Glomerular endothelial cell (primary cell): ENCODE results near the gene FRMD6. TPM values are rescaled to one million over a fixed set of nuclear protein-coding genes. Genes with fewer than 3 reads are reported as not detected.

Experiments used
- DNase-seq: peaks from one replicate; pipeline ENCODE4 v3.0.0-alpha.2; 2011; ENCODE audit warnings: low read depth, low spot score; ENCODE audit errors: extremely low read depth
- total RNA-seq: library from RNA; depleted of rRNA; stranded (reverse); fragments of >200 nt; gene quantifications from 2 replicates; pipeline ENCODE4 v1.2.3, GENCODE V29; 2015

FRMD6 gene
- 130 and 207 TPM in 2 replicates for total RNA-seq

DNA sequence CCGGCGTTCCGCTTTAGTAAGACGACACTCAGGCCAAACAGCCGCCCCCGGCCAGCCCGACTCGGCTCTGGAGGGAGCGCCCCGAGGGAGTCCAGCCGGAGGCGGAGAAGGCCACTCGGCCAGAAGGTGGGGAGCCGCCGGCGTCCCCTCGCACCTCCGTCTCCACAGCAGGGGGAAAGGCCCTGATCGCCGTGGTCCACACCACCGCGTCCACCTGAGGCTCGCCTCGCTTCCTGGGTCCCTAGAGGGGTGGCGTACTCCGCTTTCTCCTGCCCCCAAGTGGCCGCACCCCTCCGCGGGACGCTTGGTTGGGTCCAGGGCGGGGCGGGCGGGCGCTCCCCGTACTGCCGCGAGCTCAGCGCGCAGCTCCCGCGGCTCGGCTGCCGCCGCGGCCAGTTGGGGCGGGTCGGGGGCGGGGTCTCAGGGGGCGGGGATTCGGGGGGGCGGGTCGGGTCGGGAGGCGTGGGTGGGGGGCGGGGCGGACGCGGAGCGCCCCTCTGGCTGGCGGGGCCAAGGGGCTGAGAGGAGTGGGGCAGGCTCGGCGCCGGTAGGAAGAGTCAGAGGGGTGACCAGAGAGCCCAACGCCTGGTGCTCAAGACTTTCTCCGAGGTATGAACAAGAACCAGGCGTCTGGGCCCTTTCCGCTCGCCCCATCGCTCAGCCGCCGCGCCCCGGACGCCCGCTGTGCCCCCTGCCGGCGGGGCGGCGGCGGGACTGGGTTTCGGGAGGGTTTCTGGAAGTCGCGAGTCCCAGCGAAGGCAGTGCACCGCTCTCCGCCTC lies at the start of gene FRMD6:
TSS of gene FRMD6 (plus strand) at position 523 of the 780 bp plus-strand sequence. CDS start 37,927 bp downstream, outside the sequence.
- DNase-seq, result no peak

DNA sequence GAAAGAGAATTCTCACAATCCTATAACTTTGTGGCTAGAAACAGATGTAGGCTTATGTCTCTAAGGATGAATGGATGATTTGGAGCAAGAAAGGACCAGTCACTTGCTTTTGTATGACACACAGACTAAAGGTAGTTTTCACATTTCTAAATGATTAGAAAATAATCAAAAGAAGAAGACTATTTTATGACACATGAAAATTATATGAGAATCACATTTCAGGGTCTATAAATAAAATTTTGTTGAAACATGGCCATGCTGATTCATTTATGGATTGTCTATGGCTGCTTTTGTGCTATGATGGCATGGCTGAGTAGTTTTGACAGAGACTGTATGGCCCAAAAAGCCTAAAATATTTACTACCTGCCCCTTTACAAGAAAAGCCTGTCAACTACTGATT lies 49.4 kb upstream of the FRMD6 start:
- DNase-seq, result no peak

DNA sequence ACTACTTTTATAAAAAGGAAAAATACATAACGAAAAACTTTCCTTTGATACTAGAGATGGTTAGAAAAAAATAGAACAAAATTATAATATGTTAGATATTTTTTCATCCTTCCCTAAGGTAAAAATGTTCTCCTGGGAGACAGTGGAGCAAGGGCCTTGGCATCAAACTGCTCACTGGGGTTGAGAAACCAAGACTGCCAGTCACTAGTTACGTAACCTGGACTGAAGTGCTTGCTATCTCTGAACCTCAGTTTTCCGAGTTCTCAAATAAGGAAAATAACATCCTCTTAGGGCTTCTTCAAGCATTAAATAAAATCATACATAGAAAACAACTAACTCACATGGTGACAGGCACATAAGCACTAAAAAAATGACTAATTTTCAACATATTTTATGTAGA lies 48.2 kb upstream of the FRMD6 start:
- no peak for DNase-seq

DNA sequence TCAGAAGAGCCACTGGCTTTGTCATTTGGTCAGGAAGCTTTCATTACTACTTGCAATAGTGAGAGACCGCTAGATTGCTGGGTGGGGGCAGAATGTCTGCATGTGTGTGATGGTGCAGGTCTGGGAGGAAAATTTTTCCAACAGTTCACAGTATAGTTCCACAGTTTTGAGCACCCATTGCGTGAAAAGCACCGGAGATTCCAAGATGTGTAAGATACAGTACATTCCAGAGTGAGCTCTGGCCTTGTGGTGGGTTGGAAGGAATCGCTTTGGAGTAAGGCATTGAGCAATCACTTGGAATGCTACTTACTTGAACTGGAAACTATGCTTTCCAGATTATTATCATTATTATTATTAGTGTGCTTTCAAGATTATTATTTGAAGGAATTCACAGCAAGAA lies 47.6 kb upstream of the FRMD6 start:
- DNase-seq, result no peak

DNA sequence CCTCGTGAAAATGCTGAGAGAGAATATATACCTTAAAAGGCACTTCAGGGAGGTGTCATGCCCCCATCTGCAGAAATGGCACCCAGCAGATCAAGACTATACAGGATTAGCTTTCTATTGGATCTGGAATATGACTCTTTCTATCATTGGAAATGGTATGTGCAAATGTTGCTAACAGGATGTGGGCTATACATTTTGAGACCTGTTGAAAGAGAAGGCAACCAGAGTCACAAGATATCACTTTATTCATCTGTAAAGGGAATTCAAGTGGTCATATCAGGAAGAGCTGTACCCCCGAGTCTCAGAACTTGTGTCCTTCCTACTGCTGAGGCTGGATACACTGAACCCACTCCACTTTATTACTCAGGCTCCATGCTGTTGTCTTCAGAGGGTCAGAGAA lies 46.1 kb upstream of the FRMD6 start:
- DNase-seq, result no peak

DNA sequence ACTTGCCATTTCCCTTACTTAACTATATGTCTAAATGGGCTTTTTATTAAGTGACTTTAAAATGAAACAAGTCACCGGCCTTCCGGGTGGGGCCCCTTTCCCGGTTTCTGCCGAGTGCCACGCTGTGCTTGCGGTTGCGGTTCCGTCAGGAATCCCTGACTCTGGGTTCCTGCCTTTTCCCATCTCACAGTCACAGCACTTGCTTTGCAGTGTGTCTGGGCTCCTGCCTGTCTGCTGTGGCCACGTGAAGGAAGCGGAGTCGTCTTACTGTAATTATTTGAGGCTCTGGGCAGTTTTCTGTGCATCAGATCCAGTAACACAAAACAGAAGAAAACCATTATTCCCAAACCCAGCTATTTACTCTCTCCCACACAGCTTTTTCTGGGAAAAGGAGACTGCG lies 44.0 kb upstream of the FRMD6 start:
- no peak for DNase-seq

DNA sequence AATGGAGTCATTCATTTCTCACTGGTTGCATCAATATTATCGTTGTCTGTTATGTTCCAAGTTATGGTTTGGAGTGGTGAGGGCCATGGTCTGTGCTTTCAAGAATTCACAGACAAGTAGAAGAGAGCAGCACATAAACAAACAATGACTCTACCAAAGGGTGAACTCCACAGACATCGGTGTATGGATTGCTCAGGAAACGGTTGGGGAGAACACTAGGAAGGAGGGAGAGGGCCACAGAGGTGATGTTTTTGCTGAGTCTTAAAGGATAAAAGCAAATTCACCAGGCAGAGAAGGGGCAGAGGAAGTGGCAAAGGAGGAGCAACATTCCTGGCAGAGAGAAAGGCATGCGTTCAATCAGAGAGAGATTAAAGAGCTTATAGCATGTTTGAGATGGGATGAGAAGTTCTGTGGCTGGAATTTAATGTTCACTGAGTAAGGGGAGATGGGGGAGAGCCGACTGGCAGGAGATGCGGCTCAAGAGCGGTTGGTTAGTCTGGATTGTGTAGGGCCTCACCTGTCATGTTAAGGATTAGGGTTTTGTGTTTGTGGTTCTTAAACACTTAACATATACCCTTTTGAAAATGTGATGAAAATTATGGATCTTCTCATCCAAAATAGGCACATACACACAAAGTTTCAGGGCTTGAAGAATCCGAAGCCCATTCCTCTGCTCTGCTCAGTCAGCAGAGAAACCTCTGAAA lies 42.3 kb upstream of the FRMD6 start:
- DNase-seq, result no peak

DNA sequence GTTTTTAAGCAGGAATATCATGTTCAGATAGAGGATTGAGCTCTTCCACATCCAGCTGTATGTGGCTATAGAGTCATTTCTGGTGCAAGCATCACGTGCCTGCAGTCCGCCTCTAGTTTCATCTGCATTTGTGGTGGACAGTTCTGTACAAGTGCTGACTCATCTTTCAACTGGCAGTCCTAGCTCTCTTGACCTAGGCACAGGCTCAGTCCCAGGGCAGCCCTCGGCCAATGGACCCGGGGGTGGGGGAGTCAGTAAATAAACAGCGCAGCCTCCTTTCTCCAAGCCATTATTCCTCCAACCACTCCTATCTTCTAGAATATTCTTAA lies 41.8 kb upstream of the FRMD6 start:
- DNase-seq, result no peak

DNA sequence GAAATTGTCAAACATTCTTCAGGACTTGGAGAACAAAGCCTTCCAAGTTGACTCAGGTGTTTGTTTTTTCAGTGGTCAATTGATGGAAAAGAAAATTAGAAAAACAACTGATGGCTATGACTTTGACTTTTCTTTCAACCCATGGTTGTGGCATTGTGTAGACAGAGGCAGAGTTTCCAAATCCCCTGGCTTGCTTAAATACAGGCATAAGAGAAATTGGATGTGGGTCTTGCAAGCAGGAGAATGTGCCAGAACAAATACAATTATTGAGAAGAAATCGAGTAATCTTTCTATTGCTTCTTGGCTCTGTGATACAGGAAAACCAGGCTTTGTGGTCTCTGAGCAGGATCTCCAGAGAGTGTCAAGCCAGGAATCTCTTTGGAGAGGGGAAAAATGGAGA lies 40.9 kb upstream of the FRMD6 start:
- no peak for DNase-seq

DNA sequence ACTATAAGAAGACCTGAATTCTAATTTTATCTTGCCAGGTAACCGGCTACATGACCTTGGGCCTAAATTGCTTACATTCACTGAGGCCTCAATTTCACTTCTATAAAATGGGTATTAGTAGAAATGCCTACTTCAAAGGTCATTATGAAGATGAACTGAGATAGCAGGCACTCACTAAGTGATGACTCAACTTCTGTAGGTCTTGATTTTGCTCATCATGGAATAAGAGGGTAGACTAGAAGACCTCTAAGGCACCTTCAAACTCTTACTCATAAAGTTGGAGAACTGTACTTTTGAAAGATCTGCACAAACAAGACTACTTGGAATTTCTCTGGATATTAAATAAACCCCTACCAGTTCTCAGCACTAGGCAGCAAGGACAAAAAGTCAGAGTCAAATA lies 39.3 kb upstream of the FRMD6 start:
- no peak for DNase-seq

DNA sequence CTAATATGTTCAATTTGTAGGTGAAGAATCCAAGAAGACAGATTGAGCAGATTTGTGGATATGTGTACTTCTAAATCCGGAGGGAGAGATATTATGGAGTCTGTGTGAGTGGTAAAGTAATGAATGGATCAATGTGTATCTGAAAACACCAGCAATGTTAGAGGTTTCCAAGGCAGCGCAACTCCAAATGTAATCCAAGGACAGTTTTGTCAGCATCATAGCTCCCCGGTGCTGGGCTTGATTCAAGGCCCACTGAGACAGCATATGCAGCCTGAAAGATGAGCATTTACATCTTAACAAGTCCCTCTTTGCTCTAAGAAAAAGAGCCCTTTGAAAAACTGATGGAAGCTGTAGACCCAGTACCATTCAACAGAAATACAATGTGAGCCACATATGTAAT lies 38.3 kb upstream of the FRMD6 start:
- DNase-seq, result no peak

DNA sequence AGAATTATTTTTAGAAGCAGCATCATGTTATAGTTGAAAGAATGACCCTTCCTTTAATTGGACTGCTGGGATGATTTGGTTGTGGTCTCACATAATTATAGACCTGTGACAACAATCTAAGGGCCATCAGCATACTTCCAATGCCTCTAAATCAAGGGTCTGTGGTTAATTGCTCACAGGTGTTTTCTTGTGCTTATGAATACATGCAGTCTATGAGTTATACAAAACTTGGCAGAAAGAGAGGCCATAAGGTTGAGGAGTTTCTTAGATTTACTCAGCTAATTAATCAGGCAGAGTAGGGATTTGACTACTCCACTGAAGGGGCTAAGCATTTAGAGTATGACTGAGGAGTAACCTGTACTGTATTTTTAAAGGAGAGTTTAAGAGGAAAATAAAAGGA lies 37.0 kb upstream of the FRMD6 start:
- DNase-seq, result no peak

DNA sequence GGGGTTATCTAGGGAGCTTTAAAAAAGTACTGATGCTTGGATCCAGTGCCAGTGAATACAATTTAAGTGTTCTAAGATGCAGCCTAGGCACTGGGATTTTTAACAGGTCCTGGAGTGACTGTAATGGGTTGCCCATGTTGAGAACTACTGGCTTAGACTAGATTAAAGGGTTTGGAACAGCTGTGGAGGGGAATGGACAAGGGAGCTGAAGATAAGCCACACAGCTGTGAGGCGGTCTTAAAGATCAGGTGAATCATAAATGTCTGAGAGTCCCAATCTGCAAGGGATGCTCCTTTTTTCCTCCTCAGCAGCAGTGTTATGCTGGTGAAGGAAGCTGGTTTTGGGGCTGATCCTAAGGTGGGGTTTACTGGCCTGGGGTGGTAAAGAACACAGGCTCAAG lies 35.5 kb upstream of the FRMD6 start:
- no peak for DNase-seq

DNA sequence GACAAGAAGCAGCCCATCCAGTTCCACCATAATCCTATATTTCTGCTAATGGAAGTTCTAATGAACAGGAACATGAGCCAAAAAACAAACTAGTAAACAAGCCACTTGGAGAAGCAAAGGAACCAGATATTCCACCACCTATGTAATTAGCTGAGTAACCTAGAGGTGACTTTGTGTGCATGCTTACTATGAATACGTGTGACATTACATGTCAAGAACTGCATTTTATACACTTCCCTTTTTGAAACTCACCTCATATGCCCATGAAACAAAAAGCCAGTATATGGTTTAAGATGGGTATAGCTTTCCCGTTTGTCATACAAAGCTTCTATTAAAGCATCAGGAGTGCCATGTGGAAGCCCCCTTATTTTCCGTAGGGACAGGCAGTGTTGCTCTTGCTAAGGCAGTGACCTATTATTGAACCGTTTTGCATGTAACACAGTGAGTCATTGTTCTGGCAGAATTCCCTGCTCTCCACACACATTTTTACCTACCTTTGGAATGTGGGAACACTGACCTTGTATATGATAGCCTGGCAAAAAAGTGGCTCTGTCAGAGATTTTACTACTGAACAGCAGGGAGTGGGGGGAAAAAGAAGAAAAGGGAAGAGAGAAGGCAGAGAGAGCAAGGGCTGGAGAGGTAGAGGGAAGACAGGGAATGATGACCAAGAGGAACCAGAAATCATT lies 34.8 kb upstream of the FRMD6 start:
- DNase-seq, result peak; percentile 74

DNA sequence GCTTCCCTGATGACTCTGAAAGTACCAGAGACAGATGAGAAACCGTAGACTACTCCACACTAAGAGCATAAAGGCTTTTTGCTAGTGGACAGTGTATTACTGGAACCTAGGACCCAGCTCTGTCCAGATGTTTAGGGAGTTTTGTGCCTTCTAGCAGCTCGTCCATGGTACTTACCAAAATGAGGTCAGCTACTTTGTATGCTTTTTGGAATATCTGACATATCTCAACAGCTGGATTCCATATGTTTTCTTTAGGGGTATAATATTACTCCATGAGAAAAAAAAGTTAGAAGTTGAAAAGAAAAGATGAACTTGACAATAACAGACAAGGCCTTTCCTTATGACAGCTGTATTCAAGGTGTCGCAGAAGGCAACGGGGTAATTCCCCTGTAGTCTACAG lies 32.1 kb upstream of the FRMD6 start:
- no peak for DNase-seq

DNA sequence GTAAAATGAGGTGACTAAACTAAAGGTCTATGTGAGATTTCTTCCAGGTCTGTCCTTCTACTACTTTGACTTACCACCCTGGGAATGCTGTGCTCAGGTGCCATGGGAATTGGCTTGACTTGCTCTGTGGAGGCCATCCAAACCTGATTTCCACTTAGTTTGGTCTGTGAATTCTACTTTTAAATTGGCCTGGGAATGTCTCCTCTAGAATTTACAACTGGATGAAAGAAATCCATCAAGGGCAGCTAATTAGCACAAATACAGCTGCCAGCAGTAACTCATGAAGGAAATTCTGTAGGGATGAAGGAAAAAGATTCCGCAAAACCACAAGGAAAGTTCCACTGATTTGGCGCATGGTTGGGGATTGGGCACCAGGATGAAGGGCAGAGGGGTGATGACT lies 31.7 kb upstream of the FRMD6 start:
- DNase-seq, result no peak

DNA sequence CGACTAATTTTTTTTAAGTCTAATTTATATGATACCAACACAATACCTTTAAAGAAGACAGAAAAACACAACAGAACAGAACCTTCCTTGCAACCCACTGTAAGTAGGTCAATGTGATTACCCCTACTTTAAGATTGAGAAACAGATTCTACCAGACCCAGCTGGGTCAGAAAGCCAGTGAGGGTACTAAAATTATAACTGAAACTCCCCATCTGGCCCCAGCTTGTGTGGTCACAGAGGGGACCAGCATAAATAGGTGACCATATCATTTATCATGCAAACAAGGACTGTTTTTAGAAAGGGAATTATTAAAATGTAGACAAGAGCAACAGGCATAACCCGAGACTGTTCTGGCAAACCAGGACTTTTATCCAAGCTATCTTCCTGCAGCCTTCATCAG lies 30.1 kb upstream of the FRMD6 start:
- no peak for DNase-seq

DNA sequence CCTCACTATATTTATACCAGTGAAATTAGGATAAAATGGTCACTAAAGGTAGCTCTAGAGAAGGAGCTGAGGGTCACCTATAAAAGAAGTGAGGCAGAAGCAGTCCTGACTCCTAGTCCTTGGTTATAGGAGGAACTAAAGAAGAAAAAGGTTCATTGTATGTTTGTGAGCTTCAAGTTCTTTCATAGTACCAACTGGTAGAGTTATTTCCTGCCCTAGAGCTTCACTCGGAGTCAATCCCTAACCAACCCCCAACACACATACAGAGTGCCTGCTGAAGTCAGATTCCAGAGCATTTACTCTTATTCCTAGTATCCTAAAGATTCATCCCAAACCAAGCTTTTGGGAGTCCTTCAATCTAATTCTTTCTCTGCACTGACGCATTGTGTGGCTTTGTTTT lies 29.3 kb upstream of the FRMD6 start:
- no peak for DNase-seq

DNA sequence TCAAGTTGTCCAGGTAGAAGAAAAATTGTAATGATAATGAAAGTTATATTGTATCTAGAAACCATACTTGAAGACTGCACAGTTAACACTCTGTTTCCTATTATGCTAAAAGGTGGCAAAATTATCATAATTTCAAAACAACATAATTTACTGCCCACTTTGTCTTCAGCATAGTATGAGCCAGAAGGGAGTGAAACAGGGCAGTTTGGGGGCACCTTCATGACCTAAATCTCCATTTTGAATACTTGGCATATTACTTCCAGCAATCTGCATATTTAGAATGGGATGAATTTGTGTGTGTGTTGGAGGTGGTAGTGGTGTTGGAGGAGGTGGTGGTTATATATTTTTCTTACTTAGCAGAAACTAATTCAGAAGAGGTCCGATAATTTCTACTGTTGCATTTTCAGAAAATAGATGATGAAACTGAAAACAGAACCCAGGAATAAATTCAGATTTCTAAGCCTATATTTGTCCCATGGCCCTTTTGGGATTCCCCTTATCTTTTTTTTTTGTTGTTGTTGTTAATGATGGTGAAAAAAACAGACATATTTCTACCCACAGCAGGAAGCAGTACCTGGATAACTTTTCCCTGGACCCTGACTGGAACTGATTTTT lies 26.6 kb upstream of the FRMD6 start:
- no peak for DNase-seq

DNA sequence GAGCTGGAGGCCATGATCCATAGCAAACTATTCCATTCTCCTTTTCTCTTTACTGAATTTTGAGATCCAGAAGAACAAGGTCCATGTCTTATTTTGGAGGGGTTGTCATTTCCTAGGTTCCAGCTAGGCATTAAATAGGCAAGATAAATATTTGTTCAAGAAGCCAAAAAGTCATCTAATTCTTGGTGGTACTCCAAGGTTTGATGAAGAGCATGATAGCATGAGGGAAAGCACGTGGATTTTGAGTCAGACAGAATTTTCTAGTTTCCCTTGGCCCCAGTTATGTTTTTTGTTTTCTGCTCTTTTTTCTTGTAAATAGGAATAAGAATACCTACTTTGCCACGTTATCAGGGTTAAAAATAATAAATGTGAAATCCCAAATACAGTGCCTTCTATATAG lies 25.5 kb upstream of the FRMD6 start:
- DNase-seq, result no peak

DNA sequence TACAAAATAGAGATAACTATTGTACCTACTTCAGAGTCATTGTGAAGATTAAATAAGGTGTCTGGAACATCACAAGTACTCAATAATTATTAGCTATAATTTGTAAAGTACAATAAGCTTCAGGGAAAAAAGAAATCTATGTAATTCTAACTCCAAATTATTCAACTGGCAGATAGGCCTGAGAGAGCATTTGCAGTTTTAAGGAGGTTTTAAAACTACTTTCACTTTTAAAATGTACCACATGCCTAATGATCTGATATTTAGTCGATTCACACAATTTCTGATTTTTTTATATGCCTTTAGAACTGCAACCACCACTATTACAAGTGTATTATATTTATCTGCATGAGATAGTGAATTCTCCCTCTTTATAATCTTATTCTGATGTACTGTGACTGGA lies 24.9 kb upstream of the FRMD6 start:
- DNase-seq, result no peak

DNA sequence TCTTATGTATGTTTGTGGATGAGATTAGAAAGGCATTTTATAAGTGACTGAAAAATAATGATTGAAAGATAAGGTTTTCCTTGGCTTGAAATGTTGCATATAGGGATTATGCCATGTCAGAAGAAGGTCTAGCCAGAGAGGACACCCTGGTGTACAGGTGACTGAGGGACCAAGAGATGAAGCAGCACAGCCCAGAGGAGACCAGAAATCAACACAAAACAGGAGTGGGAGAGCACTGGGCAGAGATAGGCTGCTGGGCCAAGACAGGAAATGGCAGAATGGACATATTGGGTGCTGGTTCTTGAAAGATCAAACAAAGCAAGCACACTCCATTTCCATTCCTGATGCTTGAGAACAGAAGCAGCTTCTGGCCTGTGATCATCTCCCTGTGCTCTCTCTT lies 24.4 kb upstream of the FRMD6 start:
- no peak for DNase-seq
